SJSA1 (cell line): ENCODE measurements around the gene CDIP1. TPM values are rescaled to one million over a fixed set of nuclear protein-coding genes. Genes with fewer than 3 reads are reported as not detected.

Source experiments
- DNase-seq, 2 experiments: peaks; one replicate each; pipeline ENCODE4 v3.0.0-alpha.2; 2015 to 2020; ENCODE audit warnings: low spot score in 2 of 2, low read depth in 1 of 2
- H3K27ac ChIP-seq: fragments of 250-450 bp; sonication (Bioruptor Pico); 2 replicates; pipeline ENCODE4 v1.5.1; 2020; ENCODE audit warnings: mild to moderate bottlenecking, moderate library complexity
- H3K27me3 ChIP-seq: fragments of 250-450 bp; sonication (Bioruptor Pico); replicated peaks from 2 replicates; pipeline ENCODE4 v1.5.1; 2020; ENCODE audit warnings: mild to moderate bottlenecking, moderate library complexity
- H3K36me3 ChIP-seq: fragments of 250-450 bp; sonication (Bioruptor Pico); 2 replicates; pipeline ENCODE4 v1.5.1; 2020; ENCODE audit warnings: mild to moderate bottlenecking
- H3K4me1 ChIP-seq: fragments of 250-450 bp; sonication (Bioruptor Pico); replicated peaks from 2 replicates; pipeline ENCODE4 v1.6.1; 2021; ENCODE audit warnings: mild to moderate bottlenecking
- H3K4me3 ChIP-seq: fragments of 250-450 bp; sonication (Bioruptor Pico); 2 replicates; pipeline ENCODE4 v1.5.1; 2020; ENCODE audit warnings: mild to moderate bottlenecking
- H3K9me3 ChIP-seq: fragments of 250-450 bp; sonication (Bioruptor Pico); replicated peaks from 2 replicates; pipeline ENCODE4 v1.5.1; 2020; ENCODE audit warnings: mild to moderate bottlenecking
- total RNA-seq: library from RNA; depleted of rRNA; stranded (reverse); fragments of >200 nt; shearing (Covaris generic); gene quantifications from 2 replicates; pipeline ENCODE4 v1.2.3, GENCODE V29; 2014; rRNA removed

The CDIP1 gene
- total RNA-seq, 1 experiment from 2014 or later: 5.1 TPM

GRCh38 chr16:4460936-4461249, 77.7 kb downstream of the CDIP1 start:
- Histone ChIP-seq H3K27me3 (no peaks in the 10 kb centered on the region), H3K36me3 (peaks cover 32% of the 10 kb centered on the region), H3K9me3 (no peaks in the 10 kb centered on the region), H3K27ac (no peak overlapping the region), H3K4me3 (no peak overlapping the region), H3K4me1 (peaks cover 7% of the 10 kb centered on the region)
- DNase-seq: no peak

Other genes starting within 250 kb of the CDIP1 start
- gene GLIS2, start 222.7 kb downstream of the CDIP1 start, total RNA-seq: 0.13 and 0.71 TPM in 2 replicates
- 86.4 and 125 TPM in 2 replicates for gene PAM16, start 187.5 kb downstream of the CDIP1 start, total RNA-seq
- 85.4 and 93.6 TPM in 2 replicates for gene VASN, start 166.9 kb downstream of the CDIP1 start, total RNA-seq
- gene CORO7, start 122.2 kb downstream of the CDIP1 start, total RNA-seq: 18.6 and 26.8 TPM in 2 replicates
- 58.2 and 81.9 TPM in 2 replicates for gene DNAJA3, start 112.9 kb downstream of the CDIP1 start, total RNA-seq
- 9.5 and 14.5 TPM in 2 replicates for gene NMRAL1, start 64.1 kb downstream of the CDIP1 start, total RNA-seq
- 48.5 and 49.3 TPM in 2 replicates for gene HMOX2, start 62.4 kb downstream of the CDIP1 start, total RNA-seq
- gene C16orf96, start 17.6 kb upstream of the CDIP1 start, total RNA-seq: not detected in 2 replicates
- gene UBALD1, start 76.1 kb upstream of the CDIP1 start, total RNA-seq: 6.1 and 9.6 TPM in 2 replicates
- gene MGRN1, start 86.1 kb upstream of the CDIP1 start, total RNA-seq: 9.1 and 15.0 TPM in 2 replicates
- 63.5 and 83.0 TPM in 2 replicates for gene NUDT16L1, start 154.8 kb upstream of the CDIP1 start, total RNA-seq
- gene ANKS3, start 195.5 kb upstream of the CDIP1 start, total RNA-seq: 20.9 and 21.9 TPM in 2 replicates
- 0.38 and 1.1 TPM in 2 replicates for gene DNAAF8, start 195.8 kb upstream of the CDIP1 start, total RNA-seq
- gene ZNF500, start 228.4 kb upstream of the CDIP1 start, total RNA-seq: 8.8 and 15.1 TPM in 2 replicates
- not detected in 2 replicates for gene SEPTIN12, start 249.6 kb upstream of the CDIP1 start, total RNA-seq